ENCODE data around the gene NSF.

DNA sequence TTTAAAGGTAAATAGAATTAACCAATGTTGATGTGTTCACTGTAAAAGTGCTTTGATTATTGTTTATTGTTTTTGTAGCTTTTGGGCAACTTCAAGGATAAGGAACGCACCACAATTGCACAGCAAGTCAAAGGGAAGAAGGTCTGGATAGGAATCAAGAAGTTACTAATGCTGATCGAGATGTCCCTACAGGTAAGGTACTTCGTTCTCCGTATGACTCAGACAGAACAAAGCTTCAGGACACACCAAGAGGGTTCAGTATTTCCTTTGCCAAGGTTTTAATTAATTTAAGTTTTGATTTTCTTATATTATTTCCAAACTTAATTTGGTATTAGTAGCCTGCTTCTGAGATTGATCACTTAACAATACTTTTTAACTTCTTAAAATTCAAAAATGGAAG lies 161.0 kb downstream of the NSF start:
- TF ChIP-seq, protein P1, sequence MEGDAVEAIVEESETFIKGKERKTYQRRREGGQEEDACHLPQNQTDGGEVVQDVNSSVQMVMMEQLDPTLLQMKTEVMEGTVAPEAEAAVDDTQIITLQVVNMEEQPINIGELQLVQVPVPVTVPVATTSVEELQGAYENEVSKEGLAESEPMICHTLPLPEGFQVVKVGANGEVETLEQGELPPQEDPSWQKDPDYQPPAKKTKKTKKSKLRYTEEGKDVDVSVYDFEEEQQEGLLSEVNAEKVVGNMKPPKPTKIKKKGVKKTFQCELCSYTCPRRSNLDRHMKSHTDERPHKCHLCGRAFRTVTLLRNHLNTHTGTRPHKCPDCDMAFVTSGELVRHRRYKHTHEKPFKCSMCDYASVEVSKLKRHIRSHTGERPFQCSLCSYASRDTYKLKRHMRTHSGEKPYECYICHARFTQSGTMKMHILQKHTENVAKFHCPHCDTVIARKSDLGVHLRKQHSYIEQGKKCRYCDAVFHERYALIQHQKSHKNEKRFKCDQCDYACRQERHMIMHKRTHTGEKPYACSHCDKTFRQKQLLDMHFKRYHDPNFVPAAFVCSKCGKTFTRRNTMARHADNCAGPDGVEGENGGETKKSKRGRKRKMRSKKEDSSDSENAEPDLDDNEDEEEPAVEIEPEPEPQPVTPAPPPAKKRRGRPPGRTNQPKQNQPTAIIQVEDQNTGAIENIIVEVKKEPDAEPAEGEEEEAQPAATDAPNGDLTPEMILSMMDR (IDR thresholded peaks at IDR 0.05; ENCODE audit: insufficient read depth, low read length): no peak
- TF ChIP-seq POLR2AphosphoS5 (IDR thresholded peaks at IDR 0.05; ENCODE audit: low read depth): no peak
- TF ChIP-seq GABPA (IDR thresholded peaks at IDR 0.05; ENCODE audit: low read depth): no peak
- TF ChIP-seq, protein P2, sequence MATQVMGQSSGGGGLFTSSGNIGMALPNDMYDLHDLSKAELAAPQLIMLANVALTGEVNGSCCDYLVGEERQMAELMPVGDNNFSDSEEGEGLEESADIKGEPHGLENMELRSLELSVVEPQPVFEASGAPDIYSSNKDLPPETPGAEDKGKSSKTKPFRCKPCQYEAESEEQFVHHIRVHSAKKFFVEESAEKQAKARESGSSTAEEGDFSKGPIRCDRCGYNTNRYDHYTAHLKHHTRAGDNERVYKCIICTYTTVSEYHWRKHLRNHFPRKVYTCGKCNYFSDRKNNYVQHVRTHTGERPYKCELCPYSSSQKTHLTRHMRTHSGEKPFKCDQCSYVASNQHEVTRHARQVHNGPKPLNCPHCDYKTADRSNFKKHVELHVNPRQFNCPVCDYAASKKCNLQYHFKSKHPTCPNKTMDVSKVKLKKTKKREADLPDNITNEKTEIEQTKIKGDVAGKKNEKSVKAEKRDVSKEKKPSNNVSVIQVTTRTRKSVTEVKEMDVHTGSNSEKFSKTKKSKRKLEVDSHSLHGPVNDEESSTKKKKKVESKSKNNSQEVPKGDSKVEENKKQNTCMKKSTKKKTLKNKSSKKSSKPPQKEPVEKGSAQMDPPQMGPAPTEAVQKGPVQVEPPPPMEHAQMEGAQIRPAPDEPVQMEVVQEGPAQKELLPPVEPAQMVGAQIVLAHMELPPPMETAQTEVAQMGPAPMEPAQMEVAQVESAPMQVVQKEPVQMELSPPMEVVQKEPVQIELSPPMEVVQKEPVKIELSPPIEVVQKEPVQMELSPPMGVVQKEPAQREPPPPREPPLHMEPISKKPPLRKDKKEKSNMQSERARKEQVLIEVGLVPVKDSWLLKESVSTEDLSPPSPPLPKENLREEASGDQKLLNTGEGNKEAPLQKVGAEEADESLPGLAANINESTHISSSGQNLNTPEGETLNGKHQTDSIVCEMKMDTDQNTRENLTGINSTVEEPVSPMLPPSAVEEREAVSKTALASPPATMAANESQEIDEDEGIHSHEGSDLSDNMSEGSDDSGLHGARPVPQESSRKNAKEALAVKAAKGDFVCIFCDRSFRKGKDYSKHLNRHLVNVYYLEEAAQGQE (IDR thresholded peaks at IDR 0.05; ENCODE audit: insufficient replicate concordance, low read depth): no peak

Data from HL-60 (cell line).